SK-N-SH (cell line): ENCODE results near the gene PCNX1. TPM values are rescaled to one million over a fixed set of nuclear protein-coding genes. Genes with fewer than 3 reads are reported as not detected.

Experiments
- CTCF ChIA-PET: fragments of 300-600, 350-600 bp; formaldehyde crosslinking; extraction: SDS; loops from one replicate; lab custom pipeline; 2021; lab: Yijun Ruan, JAX
- POLR2A ChIA-PET: fragments of 350-600 bp; sonication (Branson Sonifier 250); formaldehyde crosslinking; extraction: SDS; loops from one replicate; lab custom pipeline; 2020; ENCODE audit warnings: antibody characterized with exemption, inconsistent platforms; lab: Yijun Ruan, JAX
- DNase-seq: peaks from one replicate; pipeline ENCODE4 v3.0.0; 2012
- H2AFZ ChIP-seq: fragments of 200-600 bp; sonication (generic); 2 replicates; pipeline ENCODE4 v1.8.1; 2016; ENCODE audit warnings: antibody characterized with exemption, mild to moderate bottlenecking, low read depth
- H3F3A ChIP-seq: fragments of 200-600 bp; sonication (generic); replicated peaks from 2 replicates; pipeline ENCODE3; 2016; ENCODE audit warnings: antibody characterized with exemption, mild to moderate bottlenecking; ENCODE audit not compliant: insufficient read depth
- H3K27ac ChIP-seq, 2 experiments: fragments of 200-500 bp in 1 of 2; fragments of 200-600 bp in 1 of 2; sonication (Bioruptor generic) in 1 of 2; sonication (generic), shearing (Covaris generic) in 1 of 2; 2 replicates each; pipeline versions ENCODE4 v1.5.1 to v1.6.1; 2014 to 2016; ENCODE audit warnings: low read depth in 2 of 2, inconsistent platforms in 1 of 2, low read length in 1 of 2, mild to moderate bottlenecking in 1 of 2, mixed read lengths in 1 of 2
- H3K27me3 ChIP-seq: fragments of 200-600 bp; sonication (generic), shearing (Covaris generic); 2 replicates; pipeline ENCODE4 v1.6.1; 2016; ENCODE audit warnings: mixed run types; ENCODE audit not compliant: insufficient read depth
- H3K36me3 ChIP-seq, 2 experiments: fragments of 200-500 bp in 1 of 2; fragments of 200-600 bp in 1 of 2; sonication (Bioruptor generic) in 1 of 2; sonication (generic) in 1 of 2; replicated peaks in 1 of 2; 2 replicates each; pipeline versions ENCODE3 to v1.5.1; 2014 to 2016; ENCODE audit warnings: low read length in 1 of 2, mild to moderate bottlenecking in 1 of 2; ENCODE audit not compliant: insufficient read depth in 2 of 2, control insufficient read depth in 1 of 2
- H3K4me1 ChIP-seq, 2 experiments: fragments of 200-500 bp in 1 of 2; fragments of 200-600 bp in 1 of 2; sonication (Bioruptor generic) in 1 of 2; sonication (generic), shearing (Covaris generic) in 1 of 2; 2 replicates each; pipeline versions ENCODE4 v1.5.1 to v1.6.1; 2014 to 2016; ENCODE audit warnings: low read depth in 1 of 2, low read length in 1 of 2, mixed run types in 1 of 2; ENCODE audit not compliant: insufficient read depth in 2 of 2, control insufficient read depth in 1 of 2
- H3K4me2 ChIP-seq: fragments of 200-600 bp; sonication (generic), shearing (Covaris generic); 2 replicates; pipeline ENCODE4 v1.6.1; 2017; ENCODE audit warnings: mixed run types
- H3K4me3 ChIP-seq, 2 experiments: fragments of 200-500 bp in 1 of 2; fragments of 200-600 bp in 1 of 2; sonication (Bioruptor generic) in 1 of 2; sonication (generic), shearing (Covaris generic) in 1 of 2; 2 replicates each; pipeline versions ENCODE4 v1.5.1 to v1.8.1; 2014 to 2016; ENCODE audit warnings: low read depth in 2 of 2, inconsistent platforms in 1 of 2, low read length in 1 of 2, mild to moderate bottlenecking in 1 of 2, mixed read lengths in 1 of 2, moderate library complexity in 1 of 2
- H3K79me2 ChIP-seq: fragments of 200-600 bp; sonication (generic); 2 replicates; pipeline ENCODE4 v1.8.1; 2017; ENCODE audit warnings: mild to moderate bottlenecking; ENCODE audit not compliant: insufficient read depth
- H3K9ac ChIP-seq: fragments of 200-600 bp; sonication (generic); 2 replicates; pipeline ENCODE4 v1.6.1; 2017; ENCODE audit warnings: mixed run types
- H3K9me2 ChIP-seq: fragments of 200-600 bp; sonication (generic); 2 replicates; pipeline ENCODE4 v1.6.1; 2017; ENCODE audit warnings: mixed run types
- H3K9me3 ChIP-seq: fragments of 200-600 bp; sonication (generic); 2 replicates; pipeline ENCODE4 v1.6.1; 2017; ENCODE audit warnings: mixed run types, mild to moderate bottlenecking, moderate library complexity
- H4K20me1 ChIP-seq: fragments of 200-600 bp; sonication (generic); 2 replicates; pipeline ENCODE4 v1.6.1; 2017; ENCODE audit warnings: mild to moderate bottlenecking, mixed run types; ENCODE audit not compliant: insufficient read depth
- ELF1 ChIP-seq: IDR thresholded peaks from 2 replicates; pipeline ENCODE4 v1.4.0; 2012
- EZH2phosphoT487 ChIP-seq: fragments of 200-600 bp; sonication (generic); IDR thresholded peaks from 2 replicates; pipeline ENCODE4 v1.6.1; 2017; ENCODE audit warnings: low read depth, mixed run types, mild to moderate bottlenecking, antibody characterized with exemption, moderate library complexity, borderline replicate concordance
- JUND ChIP-seq: IDR thresholded peaks from 2 replicates; pipeline ENCODE4 v1.4.0; 2012
- MEF2A ChIP-seq: IDR thresholded peaks from 2 replicates; pipeline ENCODE4 v1.4.0; 2012; ENCODE audit warnings: low read depth, borderline replicate concordance
- POLR2AphosphoS5 ChIP-seq: IDR thresholded peaks from 2 replicates; pipeline ENCODE4 v1.6.1; 2012; ENCODE audit warnings: low read depth, low read length
- RXRA ChIP-seq: IDR thresholded peaks from 2 replicates; pipeline ENCODE4 v1.4.0; 2012; ENCODE audit warnings: low read depth, mild to moderate bottlenecking, borderline replicate concordance
- SIN3A ChIP-seq: IDR thresholded peaks from 2 replicates; pipeline ENCODE4 v1.6.1; 2012; ENCODE audit warnings: low read depth, mild to moderate bottlenecking, low read length, moderate library complexity, borderline replicate concordance
- TAF1 ChIP-seq: IDR thresholded peaks from 2 replicates; pipeline ENCODE4 v1.6.1; 2012; ENCODE audit warnings: low read depth, mild to moderate bottlenecking, low read length, moderate library complexity, borderline replicate concordance
- WGBS: methylation state at CpG from one replicate; pipeline ENCODE4 v1.1.6; 2017; ENCODE audit warnings: low lambda C conversion rate; 5-methylcytosine and 5-hydroxymethylcytosine counted together
- polyA plus RNA-seq, 3 experiments: library from polyadenylated mRNA; depleted of rRNA; stranded (reverse); fragments of >200 nt; gene quantifications; 2 replicates each; pipeline ENCODE4 v1.2.3, GENCODE V29; 2012
- TF ChIP-seq, protein P1 (sequence below): IDR thresholded peaks from 2 replicates; pipeline ENCODE4 v1.6.1; 2012; ENCODE audit warnings: mild to moderate bottlenecking, low read depth, low read length, moderate library complexity
- TF ChIP-seq, protein P2 (sequence below): IDR thresholded peaks from 2 replicates; pipeline ENCODE4 v1.4.0; 2012; ENCODE audit warnings: low read depth
- TF ChIP-seq, protein P3 (sequence below): fragments of 150-350 bp; IDR thresholded peaks from 2 replicates; pipeline ENCODE4 v1.6.1; 2016; ENCODE audit warnings: mild to moderate bottlenecking, low read depth, low read length
- TF ChIP-seq, protein P4 (sequence below): fragments of 150-350 bp; IDR thresholded peaks from 2 replicates; pipeline ENCODE4 v1.6.1; 2017; ENCODE audit warnings: antibody characterized with exemption, low read length, low read depth, borderline replicate concordance

The PCNX1 gene
- polyA plus RNA-seq, 1 of the 3 experiments (the other 2 are of a cell fraction) = 9.4 TPM

DNA sequence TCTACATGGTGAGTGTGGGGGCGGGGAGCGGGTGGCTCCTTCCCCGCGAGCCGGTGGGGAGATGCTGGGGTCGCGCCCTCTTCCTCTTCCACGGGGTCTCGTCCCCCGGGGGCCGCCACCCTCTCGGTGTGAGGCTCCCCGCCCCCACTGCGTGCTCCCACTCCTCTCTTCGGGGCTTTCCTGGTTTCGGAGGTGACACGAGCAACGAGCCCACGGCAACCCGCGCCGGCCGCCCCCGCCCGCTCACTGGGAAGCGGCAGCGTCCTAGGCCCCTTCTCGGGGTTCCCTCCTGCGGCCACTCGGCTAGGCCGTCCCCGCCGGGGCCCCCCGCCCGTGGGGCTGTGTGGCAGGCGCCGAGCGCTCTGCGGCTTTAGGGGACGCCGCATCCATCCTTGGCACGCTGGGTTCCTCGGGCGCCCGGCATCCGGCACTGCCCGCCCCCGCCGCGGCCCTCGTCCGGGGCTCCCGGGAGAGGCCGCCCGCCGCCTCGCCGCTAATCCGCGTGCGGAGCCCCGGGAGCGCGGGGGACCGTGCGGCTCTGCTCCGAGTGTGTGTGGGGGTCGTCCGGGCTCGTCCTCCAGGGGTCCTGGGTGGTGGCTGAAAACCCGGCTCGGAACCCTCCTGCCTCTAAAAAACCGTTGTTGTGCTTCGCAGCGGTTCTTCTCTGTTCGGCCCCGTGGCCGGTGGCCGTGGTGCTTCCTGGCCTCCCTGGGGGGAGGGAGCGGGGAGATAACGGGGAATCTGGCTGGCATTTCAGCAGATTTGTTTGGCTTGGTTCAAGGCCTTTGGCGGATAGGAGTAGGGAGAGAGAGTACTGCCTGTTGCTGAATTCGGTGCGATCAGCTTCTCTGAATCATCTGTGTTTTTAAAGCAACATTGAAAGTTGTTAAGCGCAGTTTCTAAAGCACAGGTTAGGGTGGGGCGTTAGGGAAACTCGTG is 1.0 kb downstream of the PCNX1 start (continued):
- TF ChIP-seq, protein P1, sequence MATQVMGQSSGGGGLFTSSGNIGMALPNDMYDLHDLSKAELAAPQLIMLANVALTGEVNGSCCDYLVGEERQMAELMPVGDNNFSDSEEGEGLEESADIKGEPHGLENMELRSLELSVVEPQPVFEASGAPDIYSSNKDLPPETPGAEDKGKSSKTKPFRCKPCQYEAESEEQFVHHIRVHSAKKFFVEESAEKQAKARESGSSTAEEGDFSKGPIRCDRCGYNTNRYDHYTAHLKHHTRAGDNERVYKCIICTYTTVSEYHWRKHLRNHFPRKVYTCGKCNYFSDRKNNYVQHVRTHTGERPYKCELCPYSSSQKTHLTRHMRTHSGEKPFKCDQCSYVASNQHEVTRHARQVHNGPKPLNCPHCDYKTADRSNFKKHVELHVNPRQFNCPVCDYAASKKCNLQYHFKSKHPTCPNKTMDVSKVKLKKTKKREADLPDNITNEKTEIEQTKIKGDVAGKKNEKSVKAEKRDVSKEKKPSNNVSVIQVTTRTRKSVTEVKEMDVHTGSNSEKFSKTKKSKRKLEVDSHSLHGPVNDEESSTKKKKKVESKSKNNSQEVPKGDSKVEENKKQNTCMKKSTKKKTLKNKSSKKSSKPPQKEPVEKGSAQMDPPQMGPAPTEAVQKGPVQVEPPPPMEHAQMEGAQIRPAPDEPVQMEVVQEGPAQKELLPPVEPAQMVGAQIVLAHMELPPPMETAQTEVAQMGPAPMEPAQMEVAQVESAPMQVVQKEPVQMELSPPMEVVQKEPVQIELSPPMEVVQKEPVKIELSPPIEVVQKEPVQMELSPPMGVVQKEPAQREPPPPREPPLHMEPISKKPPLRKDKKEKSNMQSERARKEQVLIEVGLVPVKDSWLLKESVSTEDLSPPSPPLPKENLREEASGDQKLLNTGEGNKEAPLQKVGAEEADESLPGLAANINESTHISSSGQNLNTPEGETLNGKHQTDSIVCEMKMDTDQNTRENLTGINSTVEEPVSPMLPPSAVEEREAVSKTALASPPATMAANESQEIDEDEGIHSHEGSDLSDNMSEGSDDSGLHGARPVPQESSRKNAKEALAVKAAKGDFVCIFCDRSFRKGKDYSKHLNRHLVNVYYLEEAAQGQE = no peak
- TF ChIP-seq POLR2AphosphoS5 (no peak), JUND (0 out of 2 replicates have a peak, but pooled peaks have one; percentile 8)

DNA sequence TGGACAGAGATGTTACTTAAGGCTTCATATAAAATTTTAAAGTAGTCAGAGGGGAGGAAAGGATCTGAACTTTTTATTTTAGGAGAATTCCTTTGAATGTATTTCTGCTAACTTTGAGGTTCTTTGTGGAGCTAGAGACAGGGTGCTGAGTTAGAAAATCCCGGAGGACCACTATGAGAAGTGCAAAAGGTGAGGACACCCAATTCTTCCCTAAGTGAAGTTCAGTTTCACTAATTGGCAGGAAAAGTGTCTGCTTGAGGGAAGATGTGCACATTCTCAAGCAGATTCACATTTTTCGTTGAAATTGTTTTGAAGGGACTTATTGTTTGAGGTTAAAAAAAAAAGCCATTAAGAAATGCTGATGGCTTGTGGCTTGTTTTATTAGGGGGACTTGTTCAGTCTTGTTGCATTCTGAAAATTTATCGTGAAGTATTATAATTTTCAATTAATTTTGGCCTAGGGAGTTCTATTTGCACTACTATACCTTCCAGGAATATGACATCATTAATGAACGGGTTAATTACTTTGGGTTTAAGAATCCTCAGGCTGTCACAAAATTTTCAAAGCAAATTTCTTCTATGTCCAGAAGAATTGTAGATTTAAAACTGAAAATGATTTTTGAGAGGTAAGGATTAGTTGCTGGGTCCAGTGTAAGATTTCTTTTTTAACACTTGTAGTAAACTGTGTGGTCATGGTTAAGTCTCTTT is 1.8 kb downstream of the PCNX1 start:
- peak overlapping the region; percentile 91 for H3K9ac ChIP-seq
- H3K4me2 ChIP-seq = peak overlapping the region; percentile 80
- no peaks in the 10 kb centered on the region for H3K27me3 ChIP-seq
- H4K20me1 ChIP-seq = peaks cover 54% of the 10 kb centered on the region
- DNase-seq = no peak
- no peaks in the 10 kb centered on the region for H3F3A ChIP-seq
- H2AFZ ChIP-seq = no peak overlapping the region; the same call in 1 of the 2 replicates
- H3K9me2 ChIP-seq = no peaks in the 10 kb centered on the region
- H3K9me3 ChIP-seq = no peaks in the 10 kb centered on the region
- CTCF ChIA-PET = interaction anchor here (0.8 kb wide), 1 partner anchor 91 kb away, joined by 3 read pairs; no protein-coding TSS in a partner anchor
- peak overlapping the region; percentile 80 to 96 for H3K4me3 ChIP-seq
- H3K36me3 ChIP-seq = no peaks in the 10 kb centered on the region
- TF ChIP-seq RXRA (no peak), TAF1 (no peak), ELF1 (no peak), JUND (no peak), EZH2phosphoT487 (no peak), SIN3A (no peak), MEF2A (no peak)
- TF ChIP-seq, protein P2, sequence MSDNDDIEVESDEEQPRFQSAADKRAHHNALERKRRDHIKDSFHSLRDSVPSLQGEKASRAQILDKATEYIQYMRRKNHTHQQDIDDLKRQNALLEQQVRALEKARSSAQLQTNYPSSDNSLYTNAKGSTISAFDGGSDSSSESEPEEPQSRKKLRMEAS = no peak
- TF ChIP-seq, protein P1 = no peak
- TF ChIP-seq, protein P3, sequence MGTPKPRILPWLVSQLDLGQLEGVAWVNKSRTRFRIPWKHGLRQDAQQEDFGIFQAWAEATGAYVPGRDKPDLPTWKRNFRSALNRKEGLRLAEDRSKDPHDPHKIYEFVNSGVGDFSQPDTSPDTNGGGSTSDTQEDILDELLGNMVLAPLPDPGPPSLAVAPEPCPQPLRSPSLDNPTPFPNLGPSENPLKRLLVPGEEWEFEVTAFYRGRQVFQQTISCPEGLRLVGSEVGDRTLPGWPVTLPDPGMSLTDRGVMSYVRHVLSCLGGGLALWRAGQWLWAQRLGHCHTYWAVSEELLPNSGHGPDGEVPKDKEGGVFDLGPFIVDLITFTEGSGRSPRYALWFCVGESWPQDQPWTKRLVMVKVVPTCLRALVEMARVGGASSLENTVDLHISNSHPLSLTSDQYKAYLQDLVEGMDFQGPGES = no peak
- TF ChIP-seq, protein P4, sequence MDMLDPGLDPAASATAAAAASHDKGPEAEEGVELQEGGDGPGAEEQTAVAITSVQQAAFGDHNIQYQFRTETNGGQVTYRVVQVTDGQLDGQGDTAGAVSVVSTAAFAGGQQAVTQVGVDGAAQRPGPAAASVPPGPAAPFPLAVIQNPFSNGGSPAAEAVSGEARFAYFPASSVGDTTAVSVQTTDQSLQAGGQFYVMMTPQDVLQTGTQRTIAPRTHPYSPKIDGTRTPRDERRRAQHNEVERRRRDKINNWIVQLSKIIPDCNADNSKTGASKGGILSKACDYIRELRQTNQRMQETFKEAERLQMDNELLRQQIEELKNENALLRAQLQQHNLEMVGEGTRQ = no peak
- H3K27ac ChIP-seq = peak overlapping the region; percentile 84 to 93
- H3K4me1 ChIP-seq = peaks cover 8 to 15% of the 10 kb centered on the region in 2 experiments; a peak in 3 of 4 replicates
- POLR2A ChIA-PET = no interaction called here
- H3K79me2 ChIP-seq = peaks cover 70% of the 10 kb centered on the region
- 26% methylated on average over 4 of the region's 4 CpGs for WGBS
